ENCODE results near the gene SGCA.

The SGCA gene

DNA sequence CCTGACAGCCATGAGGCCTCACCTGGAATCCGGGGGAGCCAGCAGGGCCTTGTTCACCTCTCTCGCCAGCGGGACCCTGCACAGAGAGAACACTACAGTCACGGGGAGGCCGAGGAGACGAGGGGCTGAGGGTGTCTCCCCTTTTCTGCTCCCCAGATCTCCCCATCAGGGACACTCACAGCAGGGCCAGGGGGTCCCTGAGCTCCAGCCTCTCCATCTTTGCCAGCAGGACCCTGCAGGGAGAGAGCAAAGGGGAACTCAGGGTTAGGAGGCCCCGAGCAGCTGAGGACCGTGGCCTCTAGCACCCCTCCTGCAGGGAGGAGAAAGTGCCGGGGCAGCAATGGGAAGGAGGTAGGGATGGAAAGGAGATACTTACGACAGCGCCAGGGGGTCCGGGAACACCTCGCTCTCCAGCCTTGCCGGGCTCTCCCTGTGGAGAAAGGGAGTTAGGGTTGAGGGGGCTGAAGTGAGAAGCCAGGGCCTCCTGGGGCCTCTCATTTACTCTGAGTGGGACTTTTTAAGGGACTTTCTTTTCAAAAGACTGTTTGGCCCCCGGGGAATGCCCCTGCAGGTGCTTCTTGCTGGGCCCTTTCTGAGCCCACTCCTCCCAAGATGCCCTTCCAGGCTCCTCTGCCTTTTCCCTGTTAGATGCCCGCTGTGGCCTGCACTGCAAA lies 26.9 kb downstream of the SGCA start:
- H3K4me1 ChIP-seq (ENCODE audit: control insufficient read depth in 5 of 5, insufficient read depth in 5 of 5, low read length in 5 of 5): peaks cover 0 to 10% (median 0%) of the 10 kb centered on the region in 5 donors
- no peaks in the 10 kb centered on the region for H3K9me3 ChIP-seq (ENCODE audit: control insufficient read depth in 5 of 5, low read length in 5 of 5)
- H3K9ac ChIP-seq (ENCODE audit: low read length in 5 of 5): no peak overlapping the region
- no peak overlapping the region for H3K27ac ChIP-seq (ENCODE audit: low read depth, low read length)
- peaks cover 0 to 50% (median 15%) of the 10 kb centered on the region in 5 donors for H3K36me3 ChIP-seq (ENCODE audit: control insufficient read depth in 5 of 5, insufficient read depth in 5 of 5, low read length in 5 of 5)
- H3K27me3 ChIP-seq (ENCODE audit: control insufficient read depth in 5 of 5, insufficient read depth in 4 of 5, low read length in 5 of 5): peaks cover 17 to 36% (median 28%) of the 10 kb centered on the region in 5 donors
- H3K4me3 ChIP-seq (ENCODE audit: low read depth in 1 of 5, low read length in 5 of 5): no peak overlapping the region

DNA sequence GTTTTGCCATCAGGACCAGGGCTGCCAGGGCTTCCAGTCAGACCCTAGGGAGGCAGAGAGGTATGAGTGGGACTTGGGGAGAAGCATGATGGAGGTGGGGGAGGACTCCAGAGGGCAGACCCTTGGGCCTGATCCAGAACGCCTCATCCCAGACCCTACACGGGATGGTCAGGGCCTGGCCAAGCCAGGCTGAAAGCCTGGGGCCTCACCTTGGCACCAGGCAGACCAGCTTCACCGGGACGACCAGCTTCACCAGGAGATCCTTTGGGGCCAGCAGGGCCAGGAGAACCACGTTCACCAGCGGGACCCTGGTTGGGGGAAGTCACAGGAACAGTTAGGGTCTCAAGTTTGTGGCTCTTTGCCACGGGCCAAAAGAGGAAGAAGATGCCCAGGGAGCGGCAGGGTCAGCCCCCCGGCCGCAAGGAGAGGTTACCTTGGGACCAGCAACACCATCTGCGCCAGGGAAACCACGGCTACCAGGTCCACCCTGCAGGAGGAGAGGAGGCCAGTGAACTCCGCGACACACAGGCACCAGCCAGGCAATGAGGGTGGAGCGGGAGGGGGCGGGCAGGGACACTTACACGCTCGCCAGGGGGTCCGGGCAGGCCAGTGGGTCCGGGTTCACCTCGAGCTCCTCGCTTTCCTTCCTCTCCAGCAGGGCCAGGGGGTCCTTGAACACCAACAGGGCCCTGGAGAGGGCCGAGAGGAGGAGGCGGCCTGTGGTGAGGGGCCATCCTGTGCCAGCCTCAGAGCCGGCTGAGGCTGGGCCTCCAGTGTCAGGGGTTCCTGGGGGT lies 28.5 kb downstream of the SGCA start:
- no peak overlapping the region for H3K4me3 ChIP-seq (ENCODE audit: low read depth in 1 of 5, low read length in 5 of 5)
- H3K36me3 ChIP-seq (ENCODE audit: control insufficient read depth in 5 of 5, insufficient read depth in 5 of 5, low read length in 5 of 5): peaks cover 0 to 47% (median 15%) of the 10 kb centered on the region in 5 donors
- H3K27ac ChIP-seq (ENCODE audit: low read depth, low read length): no peak overlapping the region
- H3K9me3 ChIP-seq (ENCODE audit: control insufficient read depth in 5 of 5, low read length in 5 of 5): no peaks in the 10 kb centered on the region
- no peak overlapping the region for H3K9ac ChIP-seq (ENCODE audit: low read length in 5 of 5)
- peaks cover 12 to 29% (median 20%) of the 10 kb centered on the region in 5 donors for H3K27me3 ChIP-seq (ENCODE audit: control insufficient read depth in 5 of 5, insufficient read depth in 4 of 5, low read length in 5 of 5)
- peaks cover 0 to 18% (median 3%) of the 10 kb centered on the region in 5 donors for H3K4me1 ChIP-seq (ENCODE audit: control insufficient read depth in 5 of 5, insufficient read depth in 5 of 5, low read length in 5 of 5)

- Histone ChIP-seq H3K4me3 (ENCODE audit: low read depth in 1 of 5, low read length in 5 of 5) (no peak overlapping the region), H3K9ac (ENCODE audit: low read length in 5 of 5) (no peak overlapping the region), H3K9me3 (ENCODE audit: control insufficient read depth in 5 of 5, low read length in 5 of 5) (no peaks in the 10 kb centered on the region), H3K27ac (ENCODE audit: low read depth, low read length) (no peak overlapping the region), H3K36me3 (ENCODE audit: control insufficient read depth in 5 of 5, insufficient read depth in 5 of 5, low read length in 5 of 5) (peaks cover 0 to 41% (median 12%) of the 10 kb centered on the region in 5 donors), H3K27me3 (ENCODE audit: control insufficient read depth in 5 of 5, insufficient read depth in 4 of 5, low read length in 5 of 5) (peaks cover 10 to 27% (median 12%) of the 10 kb centered on the region in 5 donors), H3K4me1 (ENCODE audit: control insufficient read depth in 5 of 5, insufficient read depth in 5 of 5, low read length in 5 of 5) (peaks cover 0 to 21% (median 6%) of the 10 kb centered on the region in 5 donors)
These were observed 29.4 kb downstream of the SGCA start for GRCh38 chr17:50194934-50195865.

DNA sequence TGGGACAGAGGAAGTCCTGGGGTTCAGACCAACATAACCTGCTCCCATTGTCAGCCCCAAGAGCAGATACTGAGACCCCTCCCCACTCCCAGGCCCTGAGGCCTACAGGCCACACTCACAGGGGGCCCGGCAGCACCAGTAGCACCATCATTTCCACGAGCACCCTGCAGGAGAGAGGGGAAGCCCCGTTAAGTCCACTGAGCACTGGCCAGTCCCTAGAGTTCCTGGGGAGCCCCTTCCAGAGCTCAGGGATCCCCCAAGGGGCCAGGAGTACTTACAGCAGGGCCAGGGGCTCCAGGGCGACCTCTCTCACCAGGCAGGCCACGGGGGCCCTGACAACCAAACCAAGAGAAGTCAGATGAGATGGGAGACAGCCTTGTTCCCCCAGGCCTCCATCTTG lies 30.2 kb downstream of the SGCA start:
- H3K9me3 ChIP-seq (ENCODE audit: control insufficient read depth in 5 of 5, low read length in 5 of 5): no peaks in the 10 kb centered on the region
- no peak overlapping the region for H3K27ac ChIP-seq (ENCODE audit: low read depth, low read length)
- peaks cover 13 to 30% (median 15%) of the 10 kb centered on the region in 5 donors for H3K27me3 ChIP-seq (ENCODE audit: control insufficient read depth in 5 of 5, insufficient read depth in 4 of 5, low read length in 5 of 5)
- no peak overlapping the region for H3K4me3 ChIP-seq (ENCODE audit: low read depth in 1 of 5, low read length in 5 of 5)
- no peak overlapping the region for H3K9ac ChIP-seq (ENCODE audit: low read length in 5 of 5)
- H3K36me3 ChIP-seq (ENCODE audit: control insufficient read depth in 5 of 5, insufficient read depth in 5 of 5, low read length in 5 of 5): peaks cover 0 to 39% (median 12%) of the 10 kb centered on the region in 5 donors
- H3K4me1 ChIP-seq (ENCODE audit: control insufficient read depth in 5 of 5, insufficient read depth in 5 of 5, low read length in 5 of 5): peaks cover 0 to 23% (median 12%) of the 10 kb centered on the region in 5 donors

DNA sequence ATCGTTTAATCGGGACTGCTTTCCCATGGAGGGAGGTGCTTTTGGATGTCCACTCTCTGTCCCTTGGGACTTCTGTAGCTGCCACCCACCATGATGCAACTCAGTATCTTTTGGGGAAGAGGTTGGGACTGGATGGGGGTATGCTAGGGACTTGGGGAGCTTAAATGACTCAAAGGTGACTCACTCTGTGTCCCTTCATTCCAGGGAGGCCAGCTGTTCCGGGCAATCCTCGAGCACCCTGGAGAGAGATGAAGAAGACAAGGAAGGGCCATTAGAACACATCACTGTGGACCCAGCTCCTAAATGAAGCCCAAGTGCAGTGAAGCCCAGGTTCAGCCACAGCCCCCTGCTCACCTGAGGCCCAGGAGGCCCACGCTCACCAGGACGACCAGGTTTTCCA lies 31.0 kb downstream of the SGCA start:
- Histone ChIP-seq H3K27me3 (ENCODE audit: control insufficient read depth in 5 of 5, insufficient read depth in 4 of 5, low read length in 5 of 5) (peaks cover 13 to 36% (median 23%) of the 10 kb centered on the region in 5 donors), H3K4me3 (ENCODE audit: low read depth in 1 of 5, low read length in 5 of 5) (no peak overlapping the region), H3K9ac (ENCODE audit: low read length in 5 of 5) (no peak overlapping the region), H3K9me3 (ENCODE audit: control insufficient read depth in 5 of 5, low read length in 5 of 5) (no peaks in the 10 kb centered on the region), H3K27ac (ENCODE audit: low read depth, low read length) (no peak overlapping the region), H3K4me1 (ENCODE audit: control insufficient read depth in 5 of 5, insufficient read depth in 5 of 5, low read length in 5 of 5) (peaks cover 0 to 26% (median 15%) of the 10 kb centered on the region in 5 donors), H3K36me3 (ENCODE audit: control insufficient read depth in 5 of 5, insufficient read depth in 5 of 5, low read length in 5 of 5) (peaks cover 0 to 39% (median 8%) of the 10 kb centered on the region in 5 donors)

DNA sequence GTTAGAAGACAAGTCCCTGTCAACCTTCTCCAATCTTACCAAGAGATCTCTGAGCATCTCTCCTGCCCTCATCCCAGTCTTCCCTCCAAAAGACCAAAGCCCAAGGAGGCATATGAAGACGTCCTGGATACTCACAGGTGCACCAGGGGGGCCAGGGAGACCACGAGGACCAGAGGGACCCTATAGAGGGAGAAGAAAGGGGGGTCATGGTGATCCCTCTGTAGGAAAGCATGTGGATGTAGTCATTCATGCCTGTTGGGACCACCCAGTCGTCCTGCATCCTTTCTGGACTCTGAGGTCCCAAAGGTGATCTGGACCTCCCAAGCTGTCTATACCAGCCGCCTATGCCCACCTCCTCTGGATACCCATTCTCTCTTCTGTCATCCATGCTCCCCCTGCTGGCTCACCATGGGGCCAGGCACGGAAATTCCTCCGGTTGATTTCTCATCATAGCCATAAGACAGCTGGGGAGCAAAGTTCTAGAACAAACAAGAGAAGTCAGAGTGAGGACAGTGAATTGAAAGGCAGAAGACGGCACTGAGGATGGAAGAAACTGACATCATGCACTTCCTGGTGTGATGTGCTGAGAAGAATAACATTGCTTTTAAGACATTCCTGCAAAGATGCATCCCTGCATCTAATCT lies 32.3 kb downstream of the SGCA start:
- Histone ChIP-seq H3K9me3 (ENCODE audit: control insufficient read depth in 5 of 5, low read length in 5 of 5) (no peaks in the 10 kb centered on the region), H3K9ac (ENCODE audit: low read length in 5 of 5) (no peak overlapping the region), H3K36me3 (ENCODE audit: control insufficient read depth in 5 of 5, insufficient read depth in 5 of 5, low read length in 5 of 5) (peaks cover 0 to 34% (median 6%) of the 10 kb centered on the region in 5 donors), H3K4me1 (ENCODE audit: control insufficient read depth in 5 of 5, insufficient read depth in 5 of 5, low read length in 5 of 5) (peaks cover 0 to 29% (median 19%) of the 10 kb centered on the region in 5 donors), H3K27me3 (ENCODE audit: control insufficient read depth in 5 of 5, insufficient read depth in 4 of 5, low read length in 5 of 5) (peaks cover 21 to 38% (median 32%) of the 10 kb centered on the region in 5 donors), H3K4me3 (ENCODE audit: low read depth in 1 of 5, low read length in 5 of 5) (no peak overlapping the region), H3K27ac (ENCODE audit: low read depth, low read length) (peak overlapping the region; percentile 34)

GRCh38 chr17:50199211-50199802 lies 33.5 kb downstream of the SGCA start:
- Histone ChIP-seq H3K4me1 (ENCODE audit: control insufficient read depth in 5 of 5, insufficient read depth in 5 of 5, low read length in 5 of 5) (peaks cover 0 to 34% (median 26%) of the 10 kb centered on the region in 5 donors), H3K9me3 (ENCODE audit: control insufficient read depth in 5 of 5, low read length in 5 of 5) (no peaks in the 10 kb centered on the region), H3K4me3 (ENCODE audit: low read depth in 1 of 5, low read length in 5 of 5) (peak overlapping the region in 4 of 5 donors; percentile 62 to 71 (median 66)), H3K36me3 (ENCODE audit: control insufficient read depth in 5 of 5, insufficient read depth in 5 of 5, low read length in 5 of 5) (peaks cover 0 to 28% (median 5%) of the 10 kb centered on the region in 5 donors), H3K27me3 (ENCODE audit: control insufficient read depth in 5 of 5, insufficient read depth in 4 of 5, low read length in 5 of 5) (peaks cover 19 to 41% (median 36%) of the 10 kb centered on the region in 5 donors), H3K9ac (ENCODE audit: low read length in 5 of 5) (no peak overlapping the region), H3K27ac (ENCODE audit: low read depth, low read length) (peak overlapping the region; percentile 62)

GRCh38 chr17:50199803-50200456 lies 34.1 kb downstream of the SGCA start:
- H3K36me3 ChIP-seq (ENCODE audit: control insufficient read depth in 5 of 5, insufficient read depth in 5 of 5, low read length in 5 of 5): peaks cover 0 to 22% (median 5%) of the 10 kb centered on the region in 5 donors
- H3K9ac ChIP-seq (ENCODE audit: low read length in 5 of 5): peak overlapping the region in 3 of 5 donors; percentile 67 to 76 (median 72)
- H3K27me3 ChIP-seq (ENCODE audit: control insufficient read depth in 5 of 5, insufficient read depth in 4 of 5, low read length in 5 of 5): peaks cover 21 to 41% (median 37%) of the 10 kb centered on the region in 5 donors
- no peaks in the 10 kb centered on the region for H3K9me3 ChIP-seq (ENCODE audit: control insufficient read depth in 5 of 5, low read length in 5 of 5)
- H3K4me3 ChIP-seq (ENCODE audit: low read depth in 1 of 5, low read length in 5 of 5): peak overlapping the region; percentile 58 to 71 (median 64)
- peaks cover 0 to 38% (median 30%) of the 10 kb centered on the region in 5 donors for H3K4me1 ChIP-seq (ENCODE audit: control insufficient read depth in 5 of 5, insufficient read depth in 5 of 5, low read length in 5 of 5)
- H3K27ac ChIP-seq (ENCODE audit: low read depth, low read length): peak overlapping the region; percentile 62

Data from subcutaneous abdominal adipose tissue (tissue), 5 donors.